Osteoblast (primary cell): ENCODE measurements around the gene HNRNPA1L2. TPM values are rescaled to one million over a fixed set of nuclear protein-coding genes. Genes with fewer than 3 reads are reported as not detected.

Source experiments
- DNase-seq: peaks from one replicate; pipeline ENCODE4 v3.0.0; 2011; ENCODE audit warnings: low spot score, mixed read lengths; ENCODE audit not compliant: insufficient read length; ENCODE audit errors: missing footprints
- H2AFZ ChIP-seq: 2 replicates; pipeline ENCODE4 v1.6.0; 2011; ENCODE audit warnings: mild to moderate bottlenecking, low read length
- H3K27ac ChIP-seq: 2 replicates; pipeline ENCODE4 v1.5.1; 2011; ENCODE audit warnings: mild to moderate bottlenecking, low read depth, low read length, moderate library complexity
- H3K27me3 ChIP-seq: 2 replicates; pipeline ENCODE4 v1.6.0; 2012; ENCODE audit warnings: mild to moderate bottlenecking, control low read depth, inconsistent platforms, low read length, moderate library complexity; ENCODE audit not compliant: insufficient read depth
- H3K36me3 ChIP-seq: 2 replicates; pipeline ENCODE4 v1.5.1; 2011; ENCODE audit warnings: mild to moderate bottlenecking, low read length, control low read depth, moderate library complexity; ENCODE audit not compliant: insufficient read depth
- H3K4me1 ChIP-seq: 2 replicates; pipeline ENCODE4 v1.5.1; 2011; ENCODE audit warnings: mild to moderate bottlenecking, low read length, control low read depth, moderate library complexity; ENCODE audit not compliant: insufficient read depth
- H3K4me2 ChIP-seq: 2 replicates; pipeline ENCODE4 v1.6.0; 2011; ENCODE audit warnings: mild to moderate bottlenecking, low read length; ENCODE audit not compliant: insufficient read depth
- H3K4me3 ChIP-seq: fragments of 200-600 bp; sonication (generic); 3 replicates; pipeline ENCODE4 v1.5.1; 2012; ENCODE audit warnings: mild to moderate bottlenecking, low read length, inconsistent platforms; ENCODE audit not compliant: insufficient read depth
- H3K79me2 ChIP-seq: 2 replicates; pipeline ENCODE4 v1.6.0; 2012; ENCODE audit warnings: mild to moderate bottlenecking, low read length, control low read depth, inconsistent platforms; ENCODE audit not compliant: insufficient read depth
- H3K9me3 ChIP-seq: 2 replicates; pipeline ENCODE4 v1.5.1; 2011; ENCODE audit warnings: low read depth, low read length, control low read depth
- H4K20me1 ChIP-seq: 2 replicates; pipeline ENCODE4 v1.6.0; 2012; ENCODE audit warnings: mild to moderate bottlenecking, low read length, control low read depth; ENCODE audit not compliant: insufficient read depth
- total RNA-seq: library from RNA; depleted of rRNA; stranded (reverse); fragments of >200 nt; gene quantifications from 2 replicates; pipeline ENCODE4 v1.2.3, GENCODE V29; 2012
- TF ChIP-seq, protein P1 (sequence below): IDR thresholded peaks from 2 replicates; pipeline ENCODE4 v1.5.1; 2011; ENCODE audit warnings: mild to moderate bottlenecking, low read depth, low read length, moderate library complexity; ENCODE audit errors: extremely low read depth

The HNRNPA1L2 gene
- total RNA-seq, 1 donor, result 3.6 TPM

GRCh38 chr13:52686376-52686775 is 44.1 kb downstream of the HNRNPA1L2 start:
- DNase-seq, result no peak
- Histone ChIP-seq H2AFZ (no peak overlapping the region), H3K36me3 (peaks cover 33% of the 10 kb centered on the region), H3K4me2 (no peak overlapping the region), H3K27ac (no peak overlapping the region), H3K9me3 (no peaks in the 10 kb centered on the region), H4K20me1 (peaks cover 5% of the 10 kb centered on the region), H3K27me3 (no peaks in the 10 kb centered on the region), H3K4me3 (no peak overlapping the region), H3K4me1 (no peaks in the 10 kb centered on the region), H3K79me2 (peaks cover 2% of the 10 kb centered on the region)
- TF ChIP-seq, protein P1, sequence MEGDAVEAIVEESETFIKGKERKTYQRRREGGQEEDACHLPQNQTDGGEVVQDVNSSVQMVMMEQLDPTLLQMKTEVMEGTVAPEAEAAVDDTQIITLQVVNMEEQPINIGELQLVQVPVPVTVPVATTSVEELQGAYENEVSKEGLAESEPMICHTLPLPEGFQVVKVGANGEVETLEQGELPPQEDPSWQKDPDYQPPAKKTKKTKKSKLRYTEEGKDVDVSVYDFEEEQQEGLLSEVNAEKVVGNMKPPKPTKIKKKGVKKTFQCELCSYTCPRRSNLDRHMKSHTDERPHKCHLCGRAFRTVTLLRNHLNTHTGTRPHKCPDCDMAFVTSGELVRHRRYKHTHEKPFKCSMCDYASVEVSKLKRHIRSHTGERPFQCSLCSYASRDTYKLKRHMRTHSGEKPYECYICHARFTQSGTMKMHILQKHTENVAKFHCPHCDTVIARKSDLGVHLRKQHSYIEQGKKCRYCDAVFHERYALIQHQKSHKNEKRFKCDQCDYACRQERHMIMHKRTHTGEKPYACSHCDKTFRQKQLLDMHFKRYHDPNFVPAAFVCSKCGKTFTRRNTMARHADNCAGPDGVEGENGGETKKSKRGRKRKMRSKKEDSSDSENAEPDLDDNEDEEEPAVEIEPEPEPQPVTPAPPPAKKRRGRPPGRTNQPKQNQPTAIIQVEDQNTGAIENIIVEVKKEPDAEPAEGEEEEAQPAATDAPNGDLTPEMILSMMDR, result no peak

Other genes with a start within 250 kb of the HNRNPA1L2 start
- 14.1 and 18.3 TPM in 2 replicates for gene THSD1, start 236.3 kb upstream of the HNRNPA1L2 start, total RNA-seq
- gene VPS36, start 191.8 kb upstream of the HNRNPA1L2 start, total RNA-seq, result 35.8 and 40.7 TPM in 2 replicates
- gene CKAP2, start 187.0 kb upstream of the HNRNPA1L2 start, total RNA-seq, result 15.9 and 17.1 TPM in 2 replicates
- gene SUGT1, start 10.4 kb downstream of the HNRNPA1L2 start, total RNA-seq, result 30.4 and 30.9 TPM in 2 replicates
- not detected in 2 replicates for gene CNMD, start 97.4 kb downstream of the HNRNPA1L2 start, total RNA-seq
- gene PCDH8, start 206.2 kb downstream of the HNRNPA1L2 start, total RNA-seq, result not detected in 2 replicates